A673 (cell line): Measurements from ENCODE around the gene RNF149. TPM values are rescaled to one million over a fixed set of nuclear protein-coding genes. Genes with fewer than 3 reads are reported as not detected.

ENCODE experiments used
- BruUV-seq: library from RNA; stranded (reverse); fragments of 400-500 nt; replicated peaks from 2 replicates; lab custom pipeline; 2021; lab: Mats Ljungman, UMichigan
- CTCF ChIA-PET: fragments of 300-600 bp; sonication (Branson Sonifier 250); formaldehyde crosslinking; loops from one replicate; lab custom pipeline; 2022; ENCODE audit warnings: antibody characterized with exemption; lab: Charles Lee
- POLR2A ChIA-PET: fragments of 300-600 bp; sonication (Branson Sonifier 250); formaldehyde crosslinking; loops from one replicate; lab custom pipeline; 2022; ENCODE audit warnings: antibody characterized with exemption; ENCODE audit not compliant: low non-redundant PET; lab: Charles Lee
- DNase-seq: peaks from one replicate; pipeline ENCODE4 v3.0.0-alpha.2; 2015; ENCODE audit warnings: low spot score
- H3K27ac ChIP-seq: fragments of 200-600 bp; sonication (generic); 2 replicates; pipeline ENCODE4 v1.5.1; 2016; ENCODE audit warnings: mixed run types, low read depth, mild to moderate bottlenecking, mixed read lengths, antibody characterized with exemption, low read length; ENCODE audit not compliant: poor library complexity, severe bottlenecking
- H3K27me3 ChIP-seq: fragments of 200-600 bp; sonication (generic); replicated peaks from 2 replicates; pipeline ENCODE4 v1.6.1; 2017; ENCODE audit warnings: mixed run types, low read depth, mild to moderate bottlenecking, mixed read lengths, antibody characterized with exemption, low read length; ENCODE audit not compliant: insufficient read depth, poor library complexity
- H3K36me3 ChIP-seq: fragments of 200-600 bp; sonication (generic); 2 replicates; pipeline ENCODE4 v1.6.1; 2016; ENCODE audit warnings: mixed run types, mild to moderate bottlenecking, mixed read lengths, antibody characterized with exemption, low read length; ENCODE audit not compliant: insufficient read depth, poor library complexity, severe bottlenecking
- H3K4me1 ChIP-seq: fragments of 200-600 bp; sonication (generic); 2 replicates; pipeline ENCODE4 v1.6.1; 2017; ENCODE audit warnings: mixed run types, mild to moderate bottlenecking, mixed read lengths, antibody characterized with exemption, low read length; ENCODE audit not compliant: insufficient read depth, poor library complexity, severe bottlenecking
- H3K4me3 ChIP-seq: fragments of 200-600 bp; sonication (generic); 2 replicates; pipeline ENCODE4 v1.5.1; 2016; ENCODE audit warnings: low read depth, mixed run types, mild to moderate bottlenecking, mixed read lengths, low read length; ENCODE audit not compliant: poor library complexity, severe bottlenecking
- H3K9me3 ChIP-seq: fragments of 200-600 bp; sonication (generic); 2 replicates; pipeline ENCODE4 v1.6.1; 2016; ENCODE audit warnings: mixed run types, low read depth, mild to moderate bottlenecking, mixed read lengths, antibody characterized with exemption, low read length; ENCODE audit not compliant: poor library complexity, severe bottlenecking
- CTCF ChIP-seq: fragments of 300-800, 200-600 bp; sonication (generic); conservative IDR thresholded peaks from 2 replicates; pipeline ENCODE4 v1.5.1; 2017; ENCODE audit warnings: low read depth, mild to moderate bottlenecking, antibody characterized with exemption, low read length, moderate library complexity, mixed read lengths
- EZH2 ChIP-seq: fragments of 200-600 bp; sonication (generic); IDR thresholded peaks from 2 replicates; pipeline ENCODE4 v1.6.1; 2017; ENCODE audit warnings: borderline replicate concordance, low read depth, mild to moderate bottlenecking, mixed read lengths, antibody characterized with exemption, low read length; ENCODE audit not compliant: poor library complexity, severe bottlenecking
- intact Hi-C: fragments of 100-400 bp; cut with micrococcal nuclease; formaldehyde crosslinking; loops from one replicate; pipeline ENCODE4 v1.10.0; 2022; ENCODE audit not compliant: unreplicated experiment
- total RNA-seq: library from RNA; stranded (reverse); gene quantifications from 2 replicates; pipeline ENCODE4 v1.2.3, GENCODE V29; 2021

The RNF149 gene
- total RNA-seq, 1 experiment from 2014 or later, result 26.8 TPM

GRCh38 chr2:101305492-101306078 is 2.9 kb downstream of the RNF149 start:
- H3K9me3 ChIP-seq, result no peaks in the 10 kb centered on the region
- H3K4me3 ChIP-seq, result peak overlapping the region; percentile 6
- intact Hi-C loops, result no loop called here
- TF ChIP-seq EZH2 (no peak), CTCF (no peak)
- H3K4me1 ChIP-seq, result peaks cover 17% of the 10 kb centered on the region
- no peak overlapping the region for H3K27ac ChIP-seq
- peaks cover 3% of the 10 kb centered on the region for H3K36me3 ChIP-seq
- POLR2A ChIA-PET, result no interaction called here
- CTCF ChIA-PET, result no interaction called here
- no peaks in the 10 kb centered on the region for H3K27me3 ChIP-seq
- no peak for DNase-seq
- BruUV-seq, result no TSS peak

- Histone ChIP-seq H3K9me3 (no peaks in the 10 kb centered on the region), H3K4me1 (peaks cover 17% of the 10 kb centered on the region), H3K27me3 (no peaks in the 10 kb centered on the region), H3K36me3 (peaks cover 3% of the 10 kb centered on the region), H3K4me3 (no peak overlapping the region), H3K27ac (no peak overlapping the region)
- ChIA-PET CTCF (no interaction called here), POLR2A (no interaction called here)
- TF ChIP-seq CTCF, result no peak
- no peak for TF ChIP-seq EZH2
- no peak for DNase-seq
- intact Hi-C loops, result no loop called here
- BruUV-seq, result no TSS peak
Measured at GRCh38 chr2:101305035-101305434, 3.5 kb downstream of the RNF149 start.

GRCh38 chr2:101303688-101304087 is 4.8 kb downstream of the RNF149 start:
- DNase-seq, result no peak
- TF ChIP-seq CTCF (no peak), EZH2 (no peak)
- ChIA-PET POLR2A (no interaction called here), CTCF (no interaction called here)
- BruUV-seq, result no TSS peak
- Histone ChIP-seq H3K9me3 (no peaks in the 10 kb centered on the region), H3K36me3 (peaks cover 3% of the 10 kb centered on the region), H3K4me1 (peaks cover 14% of the 10 kb centered on the region), H3K27me3 (no peaks in the 10 kb centered on the region), H3K4me3 (no peak overlapping the region), H3K27ac (no peak overlapping the region)
- intact Hi-C loops, result no loop called here
